Heart right ventricle (tissue), 16 donors: ENCODE results near the gene CCDC194. TPM values are rescaled to one million over a fixed set of nuclear protein-coding genes. Genes with fewer than 3 reads are reported as not detected.
A peak's percentile ranks its signal among the peaks of the same experiment; 100 is the strongest.

Experiments used
- ATAC-seq, 8 donors: fragments of 200-7000 bp; cut with Tn5 transposase; one replicate each; pipeline ENCODE4 v1.9.1; 2020; ENCODE audit warnings: mild to moderate bottlenecking in 8 of 8, moderate library complexity in 8 of 8, moderate number of reproducible peaks in 1 of 8
- DNase-seq, 2 donors: peaks; one replicate each; pipeline ENCODE4 v3.0.0-alpha.2; 2020
- H3K27ac ChIP-seq, 10 donors: fragments of 200-600 bp; sonication (generic) in 2 of 10; one replicate each; pipeline versions ENCODE4 v1.5.0 to v1.8.0; 2020 to 2022; ENCODE audit warnings: mild to moderate bottlenecking in 3 of 10
- H3K27me3 ChIP-seq, 7 donors: fragments of 200-600 bp; one replicate each; pipeline ENCODE4 v1.8.0; 2021 to 2022; ENCODE audit warnings: mild to moderate bottlenecking in 2 of 7
- H3K36me3 ChIP-seq, 9 donors: fragments of 200-600 bp; sonication (generic) in 1 of 9; one replicate each; pipeline versions ENCODE4 v1.5.0 to v1.8.0; 2020 to 2022; ENCODE audit warnings: mild to moderate bottlenecking in 2 of 9
- H3K4me1 ChIP-seq, 9 donors: fragments of 200-600 bp; sonication (generic) in 1 of 9; one replicate each; pipeline versions ENCODE4 v1.5.0 to v1.8.0; 2020 to 2022; ENCODE audit warnings: mild to moderate bottlenecking in 4 of 9
- H3K4me3 ChIP-seq, 10 donors: fragments of 200-600 bp; sonication (generic) in 2 of 10; one replicate each; pipeline versions ENCODE4 v1.5.0 to v1.8.0; 2020 to 2022; ENCODE audit warnings: mild to moderate bottlenecking in 7 of 10, moderate library complexity in 2 of 10
- H3K9me3 ChIP-seq, 11 donors: fragments of 200-600 bp in 10 of 11; sonication (generic) in 2 of 11; one replicate each; pipeline versions ENCODE4 v1.5.0 to v1.8.0; 2013 to 2022; ENCODE audit warnings: mild to moderate bottlenecking in 2 of 11, control low read depth in 1 of 11, moderate library complexity in 1 of 11
- WGBS, 2 donors: extraction: QIAGEN DNeasy Blood & Tissue Kit; methylation state at CpG; one replicate each; pipeline ENCODE4 v1.1.7; 2013; ENCODE audit warnings: inconsistent platforms in 1 of 2; 5-methylcytosine and 5-hydroxymethylcytosine counted together
- intact Hi-C, 10 donors: fragments of 100-400 bp; cut with DNase I; formaldehyde crosslinking; loops; one replicate each; pipeline versions ENCODE4 v1.11.1 to v1.14.2; 2022
- polyA plus RNA-seq, 2 donors: library from polyadenylated mRNA; stranded (reverse); fragments of 200-250 nt; gene quantifications; one replicate each; pipeline ENCODE4 v1.2.3, GENCODE V29; 2013
- total RNA-seq, 10 donors: library from RNA; stranded (reverse); fragmentation: NEBNext Ultra II Directional in 3 of 10; extraction: Animal tissue kit (Norgen Biotek cat#: 25700) in 3 of 10; gene quantifications; one replicate each; pipeline versions ENCODE4 v1.2.1 to v1.2.4, GENCODE V29; 2021 to 2023
- TF ChIP-seq, protein P1 (sequence below), 9 donors: fragments of 200-600 bp; sonication (generic) in 2 of 9; IDR thresholded peaks; one replicate each; pipeline versions ENCODE4 v1.5.0 to v1.8.0; 2021 to 2022; ENCODE audit warnings: antibody characterized with exemption in 9 of 9, mild to moderate bottlenecking in 5 of 9, moderate library complexity in 1 of 9
- donor health status: Arrhythmogenic right ventricular cardiomyopathy.
- donor health status: ischemic (EF 13 %, LVEDD 7.1; RV severe dilation, severe dysfunction).
- donor health status: healthy with polysubstance abuse.
- donor health status: DM: no; HTN: yes; CAD: no.
- donor health status: DM: no; HTN: no; CAD: no.
- donor health status: ischemic (EF 25% LVEDD 6.9; RV normal size, moderate dysfunction).
- donor health status: ischemic (EF 25% LVEDD 5.7; RV mildly dilated, moderate dysfunction).
- donor health status: healthy.
- donor health status: DM: yes; HTN: yes; CAD: no.
- donor health status: Ischemic cardiomyopathy.
- donor health status: ischemic (EF 35%, LVEDD 5.7; RV mildly dilated, moderate dysfunction).
- donor health status: nonischemic (EF 11% LVEDD 7.7; RV severe dilation, severe dysfunction).
- donor health status: DM: yes; HTN: yes; CAD: no.
- donor health status: PGD.
- donor health status: ischemic (EF 29% LVEDD 5.4; RV normal size, mild dysfunction).
- donor health status: nonischemic (EF 23%, LVEDD 6.1; RV moderate dilation, normal function).

CCDC194 gene
- total and polyA plus RNA-seq, 12 donors, result 0.44 to 1.0 (median 0.51) TPM; not detected in 8

DNA sequence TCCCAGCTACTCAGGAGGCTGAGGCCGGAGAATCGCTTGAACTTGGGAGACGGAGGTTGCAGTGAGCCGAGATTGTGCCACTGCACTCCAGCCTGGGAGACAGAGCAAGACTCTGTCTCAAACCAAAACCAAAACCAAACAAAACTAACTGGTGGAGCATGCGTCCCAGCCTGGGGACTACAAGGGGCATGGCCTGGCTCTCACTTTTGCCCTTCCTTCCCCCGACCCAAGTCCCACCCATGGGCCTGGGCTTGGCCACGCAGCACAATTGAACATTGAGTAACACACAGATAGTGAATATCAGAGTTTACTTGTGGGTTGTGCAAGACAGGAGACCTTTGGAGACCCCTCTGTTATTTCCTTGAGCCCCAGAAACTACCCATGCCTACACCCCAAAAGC lies 41.2 kb upstream of the CCDC194 start:
- intact Hi-C loops, result no loop called here
- no peak for ATAC-seq
- peaks cover 0 to 5% (median 0%) of the 10 kb centered on the region in 11 donors for H3K9me3 ChIP-seq
- H3K27ac ChIP-seq, result no peak overlapping the region
- no peaks in the 10 kb centered on the region for H3K4me1 ChIP-seq
- TF ChIP-seq, protein P1, sequence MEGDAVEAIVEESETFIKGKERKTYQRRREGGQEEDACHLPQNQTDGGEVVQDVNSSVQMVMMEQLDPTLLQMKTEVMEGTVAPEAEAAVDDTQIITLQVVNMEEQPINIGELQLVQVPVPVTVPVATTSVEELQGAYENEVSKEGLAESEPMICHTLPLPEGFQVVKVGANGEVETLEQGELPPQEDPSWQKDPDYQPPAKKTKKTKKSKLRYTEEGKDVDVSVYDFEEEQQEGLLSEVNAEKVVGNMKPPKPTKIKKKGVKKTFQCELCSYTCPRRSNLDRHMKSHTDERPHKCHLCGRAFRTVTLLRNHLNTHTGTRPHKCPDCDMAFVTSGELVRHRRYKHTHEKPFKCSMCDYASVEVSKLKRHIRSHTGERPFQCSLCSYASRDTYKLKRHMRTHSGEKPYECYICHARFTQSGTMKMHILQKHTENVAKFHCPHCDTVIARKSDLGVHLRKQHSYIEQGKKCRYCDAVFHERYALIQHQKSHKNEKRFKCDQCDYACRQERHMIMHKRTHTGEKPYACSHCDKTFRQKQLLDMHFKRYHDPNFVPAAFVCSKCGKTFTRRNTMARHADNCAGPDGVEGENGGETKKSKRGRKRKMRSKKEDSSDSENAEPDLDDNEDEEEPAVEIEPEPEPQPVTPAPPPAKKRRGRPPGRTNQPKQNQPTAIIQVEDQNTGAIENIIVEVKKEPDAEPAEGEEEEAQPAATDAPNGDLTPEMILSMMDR (IDR thresholded peaks at IDR 0.05), result no peak
- DNase-seq, result no peak
- no peaks in the 10 kb centered on the region for H3K27me3 ChIP-seq
- 83 to 85% methylated on average over 7 of the region's 7 CpGs for WGBS, 2 donors
- peaks cover 0 to 8% (median 0%) of the 10 kb centered on the region in 9 donors for H3K36me3 ChIP-seq
- H3K4me3 ChIP-seq, result no peak overlapping the region

DNA sequence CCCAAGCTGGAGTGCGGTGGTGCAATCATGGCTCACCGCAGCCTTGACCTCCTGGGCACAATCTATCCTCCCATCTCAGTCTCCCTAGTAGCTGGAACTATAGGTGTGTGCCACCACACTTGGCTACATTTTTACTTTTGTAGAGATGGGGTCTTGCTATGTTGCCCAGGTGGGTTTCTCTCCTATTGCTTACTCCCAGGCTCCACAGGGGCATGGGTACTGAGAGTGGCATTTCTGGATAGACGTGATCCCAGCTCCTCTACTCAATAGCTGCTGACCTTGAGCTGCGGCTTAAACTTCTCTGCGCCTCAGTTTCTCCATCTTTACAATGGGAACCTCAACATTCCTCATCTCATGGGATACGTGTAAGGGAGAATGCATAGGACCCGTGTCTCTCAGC lies 37.4 kb upstream of the CCDC194 start:
- Histone ChIP-seq H3K4me1 (no peaks in the 10 kb centered on the region), H3K27me3 (no peaks in the 10 kb centered on the region), H3K36me3 (peaks cover 0 to 8% (median 0%) of the 10 kb centered on the region in 9 donors), H3K9me3 (peaks cover 0 to 5% (median 0%) of the 10 kb centered on the region in 11 donors), H3K27ac (no peak overlapping the region), H3K4me3 (no peak overlapping the region)
- TF ChIP-seq, protein P1 (IDR thresholded peaks at IDR 0.05), result no peak
- intact Hi-C loops, result loop anchor here in 1 of 10 donors (5.0 kb wide), 1 partner anchor 361 kb away; no protein-coding TSS in a partner anchor
- ATAC-seq, result no peak
- 92 to 93% methylated on average over 7 of the region's 7 CpGs for WGBS, 2 donors
- DNase-seq, result no peak

DNA sequence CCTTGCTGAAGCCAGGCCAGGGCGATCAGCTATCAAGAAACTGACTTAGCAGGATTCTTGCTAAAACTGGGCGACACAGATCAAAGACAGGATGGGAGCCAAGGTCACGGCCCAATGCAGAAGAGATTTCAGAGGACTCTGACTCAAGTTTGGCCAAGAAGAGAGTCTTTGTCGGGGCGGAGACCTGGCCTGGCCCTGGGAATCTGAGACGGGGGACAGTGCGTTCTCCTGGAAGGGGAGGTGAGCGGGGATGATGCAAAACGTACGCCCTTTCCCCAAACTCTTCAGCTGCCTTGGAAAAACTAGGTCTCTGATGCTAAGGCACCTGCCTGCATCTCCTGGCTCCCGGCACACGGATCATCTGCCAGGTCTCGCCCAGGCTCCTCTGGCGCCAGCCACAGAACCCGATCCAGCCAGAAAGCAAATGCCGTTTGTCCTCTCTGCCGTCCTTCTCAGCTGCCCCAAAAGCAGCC lies 35.7 kb upstream of the CCDC194 start:
- Histone ChIP-seq H3K4me1 (peaks cover 0 to 5% (median 0%) of the 10 kb centered on the region in 9 donors), H3K27me3 (no peaks in the 10 kb centered on the region), H3K9me3 (no peaks in the 10 kb centered on the region), H3K36me3 (no peaks in the 10 kb centered on the region), H3K4me3 (no peak overlapping the region), H3K27ac (no peak overlapping the region)
- intact Hi-C loops, result loop anchor here in 1 of 10 donors (5.0 kb wide), 1 partner anchor 363 kb away; no protein-coding TSS in a partner anchor
- ATAC-seq, result no peak
- WGBS, 2 donors, result 59 to 65% methylated on average over 17 of the region's 17 CpGs
- TF ChIP-seq, protein P1 (IDR thresholded peaks at IDR 0.05), result no peak
- no peak for DNase-seq

DNA sequence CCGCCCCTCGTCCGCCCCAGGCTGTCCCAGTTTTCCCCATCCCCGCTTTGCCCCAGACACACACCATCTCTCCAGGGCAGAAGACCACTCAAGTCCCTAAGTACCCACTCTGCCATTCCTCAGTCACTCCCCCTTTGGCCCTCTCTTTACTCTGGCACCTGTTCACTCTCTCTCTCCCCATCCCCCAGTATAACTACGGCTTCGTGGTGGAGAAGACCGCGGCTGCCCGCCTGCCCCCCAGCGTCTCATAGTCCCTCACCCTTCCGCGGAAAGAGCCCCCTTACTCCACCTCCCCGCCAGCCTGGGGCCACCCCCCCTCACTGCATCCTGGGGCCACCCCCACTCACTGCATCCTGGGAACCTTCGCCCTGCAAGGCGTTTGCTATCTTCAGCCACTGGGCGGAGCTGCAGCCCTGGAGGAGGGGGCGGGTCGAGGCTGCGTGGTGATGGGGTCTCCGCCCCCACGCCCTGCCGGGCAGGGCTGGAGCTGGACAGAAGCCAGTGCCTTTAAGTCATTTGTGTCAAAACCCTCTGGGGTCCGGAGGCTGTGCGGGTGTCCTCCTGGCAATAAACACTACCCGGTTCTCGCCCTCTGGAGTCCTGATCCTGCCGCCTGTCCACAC lies 30.9 kb upstream of the CCDC194 start:
- H3K9me3 ChIP-seq, result no peaks in the 10 kb centered on the region
- TF ChIP-seq, protein P1 (IDR thresholded peaks at IDR 0.05), result peak in 7 of 9 donors; percentile 24 to 51 (median 38)
- no peak overlapping the region for H3K4me3 ChIP-seq
- intact Hi-C loops, result no loop called here
- peaks cover 0 to 16% (median 9%) of the 10 kb centered on the region in 9 donors for H3K4me1 ChIP-seq
- peaks cover 0 to 23% (median 0%) of the 10 kb centered on the region in 9 donors for H3K36me3 ChIP-seq
- WGBS, 2 donors, result 25 to 32% methylated on average over 27 of the region's 27 CpGs
- ATAC-seq, result peak in 4 of 8 donors; percentile 27 to 53 (median 42)
- peak in 1 of 2 donors; percentile 34 for DNase-seq
- no peak overlapping the region for H3K27ac ChIP-seq
- no peaks in the 10 kb centered on the region for H3K27me3 ChIP-seq
